Transverse colon (tissue), 4 donors: Measurements from ENCODE around the gene LGALS12.

Source experiments
- CTCF ChIP-seq, 5 experiments: fragments of 200-600 bp in 3 of 5; fragments of 450-650 bp in 2 of 5; sonication (generic) in 3 of 5; IDR thresholded peaks; 1 replicate in 2 of 5; 2 replicates in 3 of 5; pipeline ENCODE4 v1.5.1; 2016 to 2017; ENCODE audit warnings: antibody characterized with exemption in 5 of 5, inconsistent platforms in 3 of 5, mild to moderate bottlenecking in 2 of 5, moderate library complexity in 1 of 5
- POLR2AphosphoS5 ChIP-seq, 3 donors: sonication (generic); formaldehyde crosslinking; IDR thresholded peaks; one replicate each; pipeline ENCODE4 v1.6.1; 2016; ENCODE audit warnings: antibody characterized with exemption in 3 of 3

GRCh38 chr11:63462137-63462536, 43.7 kb upstream of the LGALS12 start:
- TF ChIP-seq CTCF (IDR thresholded peaks at IDR 0.05) (no peak), POLR2AphosphoS5 (IDR thresholded peaks at IDR 0.05) (no peak)
